B cell (primary cell): ENCODE results near the gene SLC25A18. TPM values are rescaled to one million over a fixed set of nuclear protein-coding genes. Genes with fewer than 3 reads are reported as not detected.

Experiments
- ATAC-seq: fragments of 200-7000 bp; cut with Tn5 transposase; one replicate; pipeline ENCODE4 v1.10.0; 2021; ENCODE audit warnings: low read depth, mild to moderate bottlenecking, moderate number of reproducible peaks, moderate library complexity
- CTCF ChIA-PET: fragments of 350-600 bp; sonication (Branson Sonifier 250); formaldehyde crosslinking; loops from one replicate; lab custom pipeline; 2021; ENCODE audit warnings: antibody characterized with exemption, inconsistent platforms; lab: Charles Lee
- POLR2A ChIA-PET: fragments of 350-600 bp; sonication (Branson Sonifier 250); formaldehyde crosslinking; loops from one replicate; lab custom pipeline; 2021; ENCODE audit warnings: antibody characterized with exemption; lab: Charles Lee
- DNase-seq: peaks from one replicate; pipeline ENCODE4 v3.0.0; 2013
- H2AFZ ChIP-seq: 2 replicates; pipeline ENCODE4 v1.6.1; 2012; ENCODE audit warnings: mild to moderate bottlenecking, low read depth, low read length; ENCODE audit not compliant: insufficient read depth, poor library complexity, severe bottlenecking
- H3K27ac ChIP-seq, 2 donors: 1 replicate in 1 of 2; 2 replicates in 1 of 2; pipeline ENCODE4 v1.5.1; 2012 to 2013; ENCODE audit warnings: low read length in 2 of 2, mild to moderate bottlenecking in 2 of 2, moderate library complexity in 1 of 2
- H3K27me3 ChIP-seq, 4 experiments: fragments of 200-600 bp in 1 of 4; sonication (generic) in 1 of 4; replicated peaks in 1 of 4; 1 replicate in 2 of 4; 2 replicates in 2 of 4; pipeline versions ENCODE4 v1.6.1 to v1.7.0; 2013 to 2016; ENCODE audit warnings: low read length in 3 of 4, mild to moderate bottlenecking in 2 of 4, mixed read lengths in 1 of 4, moderate library complexity in 1 of 4; ENCODE audit not compliant: insufficient read depth in 4 of 4, control insufficient read depth in 3 of 4; ENCODE audit errors: control extremely low read depth in 1 of 4
- H3K36me3 ChIP-seq, 2 experiments: replicated peaks in 1 of 2; 1 replicate in 1 of 2; 2 replicates in 1 of 2; pipeline versions ENCODE4 v1.6.1 to v1.7.1; 2013; ENCODE audit warnings: low read length in 1 of 2; ENCODE audit not compliant: insufficient read depth in 2 of 2, control insufficient read depth in 1 of 2; ENCODE audit errors: control extremely low read depth in 1 of 2, extremely low read depth in 1 of 2
- H3K4me1 ChIP-seq, 2 donors: fragments of 200-600 bp in 1 of 2; sonication (generic) in 1 of 2; 1 replicate in 1 of 2; 2 replicates in 1 of 2; pipeline versions ENCODE4 v1.5.1 to v1.6.1; 2013 to 2017; ENCODE audit warnings: low read length in 2 of 2; ENCODE audit not compliant: control insufficient read depth in 2 of 2, insufficient read depth in 2 of 2
- H3K4me2 ChIP-seq: replicated peaks from 2 replicates; pipeline ENCODE3; 2012; ENCODE audit warnings: mild to moderate bottlenecking, low read depth, low read length; ENCODE audit not compliant: poor library complexity, severe bottlenecking
- H3K4me3 ChIP-seq, 5 experiments: fragments of 200-600 bp in 1 of 5; sonication (generic) in 1 of 5; 1 replicate in 3 of 5; 2 replicates in 2 of 5; pipeline versions ENCODE4 v1.5.1 to v1.7.0; 2011 to 2016; ENCODE audit warnings: low read length in 4 of 5, mild to moderate bottlenecking in 4 of 5, low read depth in 2 of 5, control low read depth in 1 of 5, moderate library complexity in 1 of 5; ENCODE audit not compliant: insufficient read depth in 1 of 5; ENCODE audit errors: control extremely low read depth in 1 of 5, extremely low read depth in 1 of 5
- H3K79me2 ChIP-seq: fragments of 200-600 bp; sonication (generic); one replicate; pipeline ENCODE4 v1.6.0; 2016; ENCODE audit warnings: low read length; ENCODE audit not compliant: control insufficient read depth, insufficient read depth
- H3K9ac ChIP-seq: fragments of 200-600 bp; sonication (generic); 2 replicates; pipeline ENCODE4 v1.6.1; 2017; ENCODE audit warnings: mild to moderate bottlenecking, low read length, moderate library complexity
- H3K9me3 ChIP-seq, 3 donors: one replicate each; pipeline versions ENCODE4 v1.6.1 to v1.7.1; 2013; ENCODE audit warnings: low read length in 2 of 3; ENCODE audit not compliant: control insufficient read depth in 2 of 3, insufficient read depth in 1 of 3; ENCODE audit errors: control extremely low read depth in 1 of 3
- H4K20me1 ChIP-seq: 2 replicates; pipeline ENCODE4 v1.6.0; 2012; ENCODE audit warnings: mild to moderate bottlenecking, low read length; ENCODE audit not compliant: insufficient read depth, control insufficient read depth, poor library complexity, severe bottlenecking
- H3K27ac Mint-ChIP-seq: one replicate; pipeline ENCODE4 v1.8.0; 2021; ENCODE audit warnings: mixed read lengths
- H3K27me3 Mint-ChIP-seq: one replicate; pipeline ENCODE4 v1.8.0; 2021; ENCODE audit warnings: mixed read lengths
- H3K4me1 Mint-ChIP-seq: one replicate; pipeline ENCODE4 v1.8.0; 2021; ENCODE audit warnings: mixed read lengths
- H3K4me3 Mint-ChIP-seq: one replicate; pipeline ENCODE4 v1.8.0; 2021; ENCODE audit warnings: mixed read lengths
- H3K9me3 Mint-ChIP-seq: one replicate; pipeline ENCODE4 v1.8.0; 2022; ENCODE audit warnings: mixed read lengths; ENCODE audit not compliant: insufficient read depth
- CTCF ChIP-seq: fragments of 200-600 bp; IDR thresholded peaks from one replicate; pipeline ENCODE4 v1.8.0; 2022; ENCODE audit warnings: antibody characterized with exemption, mild to moderate bottlenecking
- EZH2 ChIP-seq: IDR thresholded peaks from 2 replicates; pipeline ENCODE4 v1.6.1; 2012; ENCODE audit warnings: borderline replicate concordance, low read depth, mild to moderate bottlenecking, moderate library complexity, low read length; ENCODE audit not compliant: insufficient read depth, poor library complexity, severe bottlenecking
- WGBS: methylation state at CpG from one replicate; pipeline ENCODE4 v1.1.5; 2013; ENCODE audit warnings: missing lambda C conversion rate; ENCODE audit not compliant: insufficient coverage; 5-methylcytosine and 5-hydroxymethylcytosine counted together
- intact Hi-C: fragments of 100-400 bp; cut with micrococcal nuclease; formaldehyde crosslinking; loops from one replicate; pipeline ENCODE4 v1.10.0; 2022
- polyA plus RNA-seq: library from polyadenylated mRNA; depleted of rRNA; stranded (reverse); fragments of >200 nt; gene quantifications from 2 replicates; pipeline ENCODE4 v1.2.3, GENCODE V29; 2012
- total RNA-seq, 2 donors: library from RNA; stranded (reverse); fragments of 120-200 nt in 1 of 2; gene quantifications; 1 replicate in 1 of 2; 2 replicates in 1 of 2; pipeline versions ENCODE4 v1.2.3 to v1.2.4, GENCODE V29; 2013 to 2022

SLC25A18 gene
- total and polyA plus RNA-seq, 2 donors (not counting 1 experiment from before 2014, with no cell fraction given): not detected

- H3K36me3 ChIP-seq: no peaks in the 10 kb centered on the region
- WGBS: 91% methylated on average over 4 of the region's 9 CpGs
- no peak overlapping the region for H3K27ac ChIP-seq
- H3K9ac ChIP-seq: no peak overlapping the region
- H3K4me2 ChIP-seq: no peak overlapping the region
- POLR2A ChIA-PET: interaction anchor here (0.6 kb wide), 1 partner anchor 13 kb away, joined by 3 read pairs; no protein-coding TSS in a partner anchor
- DNase-seq: no peak
- H3K79me2 ChIP-seq: peaks cover 33% of the 10 kb centered on the region
- Mint-ChIP-seq H3K27ac (no peak overlapping the region), H3K4me3 (no peak overlapping the region), H3K27me3 (no peaks in the 10 kb centered on the region), H3K9me3 (no peaks in the 10 kb centered on the region), H3K4me1 (peaks cover 16% of the 10 kb centered on the region)
- ATAC-seq: no peak
- H2AFZ ChIP-seq: no peak overlapping the region
- peaks cover 16 to 21% of the 10 kb centered on the region in 2 donors for H3K4me1 ChIP-seq
- no peak overlapping the region for H3K4me3 ChIP-seq
- no peak for TF ChIP-seq CTCF
- no peaks in the 10 kb centered on the region for H3K9me3 ChIP-seq
- intact Hi-C loops: no loop called here
- H4K20me1 ChIP-seq: no peaks in the 10 kb centered on the region
- CTCF ChIA-PET: no interaction called here
- no peaks in the 10 kb centered on the region for H3K27me3 ChIP-seq
These were observed 67.8 kb downstream of the SLC25A18 start for GRCh38 chr22:17631076-17631565.

- Histone ChIP-seq H3K27ac (no peak overlapping the region), H3K4me2 (no peak overlapping the region), H3K4me3 (no peak overlapping the region), H3K27me3 (no peaks in the 10 kb centered on the region), H4K20me1 (no peaks in the 10 kb centered on the region), H3K4me1 (peaks cover 14% of the 10 kb centered on the region in 2 donors), H3K79me2 (peaks cover 18% of the 10 kb centered on the region), H3K9me3 (no peaks in the 10 kb centered on the region), H3K36me3 (no peaks in the 10 kb centered on the region), H2AFZ (no peak overlapping the region), H3K9ac (no peak overlapping the region)
- H3K27ac Mint-ChIP-seq: no peak overlapping the region
- intact Hi-C loops: no loop called here
- 95% methylated on average over 2 of the region's 4 CpGs for WGBS
- TF ChIP-seq CTCF (no peak), EZH2 (no peak)
- H3K27me3 Mint-ChIP-seq: no peaks in the 10 kb centered on the region
- ChIA-PET CTCF (interaction anchor here (1.1 kb wide), 1 partner anchor 461 kb away, joined by 3 read pairs; no protein-coding TSS in a partner anchor), POLR2A (no interaction called here)
- H3K4me3 Mint-ChIP-seq: no peak overlapping the region
- H3K4me1 Mint-ChIP-seq: peaks cover 18% of the 10 kb centered on the region
- ATAC-seq: no peak
- DNase-seq: no peak
- no peaks in the 10 kb centered on the region for H3K9me3 Mint-ChIP-seq
These were observed 70.1 kb downstream of the SLC25A18 start for GRCh38 chr22:17633217-17633997.
